Gastroesophageal sphincter (tissue), 4 donors: ENCODE results near the gene OR10H2. TPM values are rescaled to one million over a fixed set of nuclear protein-coding genes. Genes with fewer than 3 reads are reported as not detected.

ENCODE experiments used
- ATAC-seq: fragments of 150-250 bp; one replicate; pipeline ENCODE4 v1.9.1; 2016; ENCODE audit warnings: mild to moderate bottlenecking, moderate library complexity
- H3K27ac ChIP-seq, 4 donors: fragments of 200-600 bp; sonication (generic) in 3 of 4; 1 replicate in 3 of 4; 2 replicates in 1 of 4; pipeline ENCODE4 v1.5.1; 2016 to 2019
- H3K27me3 ChIP-seq: fragments of 200-600 bp; sonication (generic); one replicate; pipeline ENCODE4 v1.5.1; 2019
- H3K36me3 ChIP-seq, 2 donors: fragments of 200-600 bp; sonication (generic); one replicate each; pipeline ENCODE4 v1.5.1; 2019; ENCODE audit warnings: control low read depth in 1 of 2
- H3K4me1 ChIP-seq, 3 donors: fragments of 200-600 bp; sonication (generic); 1 replicate in 2 of 3; 2 replicates in 1 of 3; pipeline ENCODE4 v1.5.1; 2016 to 2019; ENCODE audit warnings: control low read depth in 2 of 3
- H3K4me3 ChIP-seq, 2 donors: fragments of 200-600 bp; sonication (generic); one replicate each; pipeline ENCODE4 v1.5.1; 2019; ENCODE audit warnings: mild to moderate bottlenecking in 1 of 2, moderate library complexity in 1 of 2
- H3K9me3 ChIP-seq, 3 donors: fragments of 200-600 bp; sonication (generic); one replicate each; pipeline ENCODE4 v1.5.1; 2017 to 2019; ENCODE audit warnings: control low read depth in 2 of 3
- EP300 ChIP-seq: sonication (generic); formaldehyde crosslinking; IDR thresholded peaks from one replicate; pipeline ENCODE4 v1.6.1; 2017; ENCODE audit warnings: antibody characterized with exemption, mild to moderate bottlenecking
- POLR2A ChIP-seq, 2 donors: fragments of 450-650 bp; IDR thresholded peaks; one replicate each; pipeline ENCODE4 v1.6.1; 2017; ENCODE audit warnings: antibody characterized with exemption in 2 of 2, mild to moderate bottlenecking in 2 of 2, moderate library complexity in 1 of 2
- POLR2AphosphoS5 ChIP-seq: sonication (generic); formaldehyde crosslinking; IDR thresholded peaks from one replicate; pipeline ENCODE4 v1.6.1; 2017; ENCODE audit warnings: antibody characterized with exemption
- WGBS, 2 donors: methylation state at CpG; one replicate each; pipeline ENCODE4 v1.1.5; 2018; ENCODE audit warnings: low coverage in 1 of 2; 5-methylcytosine and 5-hydroxymethylcytosine counted together
- total RNA-seq, 4 donors: library from RNA; depleted of rRNA; stranded (reverse); fragments of >200 nt; gene quantifications; one replicate each; pipeline ENCODE4 v1.1.0, GENCODE V29; 2016
- TF ChIP-seq, protein P1 (sequence below), 4 experiments: fragments of 200-600 bp in 2 of 4; fragments of 450-650 bp in 2 of 4; sonication (generic) in 1 of 4; IDR thresholded peaks; one replicate each; pipeline ENCODE4 v1.5.1; 2017 to 2019; ENCODE audit warnings: antibody characterized with exemption in 4 of 4, mild to moderate bottlenecking in 2 of 4, moderate library complexity in 2 of 4

The OR10H2 gene
- total RNA-seq, 4 donors from 2014 or later = not detected

DNA sequence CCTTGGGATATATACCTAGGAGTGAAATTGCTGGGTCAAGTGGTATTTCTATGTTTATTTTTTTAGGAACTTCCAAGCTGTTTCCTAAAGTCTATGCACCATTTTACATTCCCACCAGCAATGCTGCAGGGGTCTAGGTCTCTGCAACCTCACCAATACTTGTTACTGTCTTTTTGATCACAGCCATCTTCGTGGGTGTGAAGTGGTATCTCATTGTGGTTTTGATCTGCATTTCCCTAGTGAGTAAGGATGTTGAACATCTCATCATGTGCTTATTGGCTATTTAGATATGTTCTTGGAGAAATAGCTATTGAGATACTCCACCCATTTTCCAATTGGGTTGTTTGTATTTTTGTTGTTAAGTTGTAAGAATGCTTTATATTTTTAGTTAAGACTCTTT, 2.7 kb downstream of the OR10H2 start:
- Histone ChIP-seq H3K36me3 (no peaks in the 10 kb centered on the region), H3K27me3 (peaks cover 28% of the 10 kb centered on the region), H3K27ac (no peak overlapping the region), H3K4me3 (no peak overlapping the region), H3K9me3 (no peaks in the 10 kb centered on the region), H3K4me1 (no peaks in the 10 kb centered on the region)
- TF ChIP-seq POLR2A (IDR thresholded peaks at IDR 0.05) (no peak), EP300 (no peak), POLR2AphosphoS5 (no peak)
- TF ChIP-seq, protein P1, sequence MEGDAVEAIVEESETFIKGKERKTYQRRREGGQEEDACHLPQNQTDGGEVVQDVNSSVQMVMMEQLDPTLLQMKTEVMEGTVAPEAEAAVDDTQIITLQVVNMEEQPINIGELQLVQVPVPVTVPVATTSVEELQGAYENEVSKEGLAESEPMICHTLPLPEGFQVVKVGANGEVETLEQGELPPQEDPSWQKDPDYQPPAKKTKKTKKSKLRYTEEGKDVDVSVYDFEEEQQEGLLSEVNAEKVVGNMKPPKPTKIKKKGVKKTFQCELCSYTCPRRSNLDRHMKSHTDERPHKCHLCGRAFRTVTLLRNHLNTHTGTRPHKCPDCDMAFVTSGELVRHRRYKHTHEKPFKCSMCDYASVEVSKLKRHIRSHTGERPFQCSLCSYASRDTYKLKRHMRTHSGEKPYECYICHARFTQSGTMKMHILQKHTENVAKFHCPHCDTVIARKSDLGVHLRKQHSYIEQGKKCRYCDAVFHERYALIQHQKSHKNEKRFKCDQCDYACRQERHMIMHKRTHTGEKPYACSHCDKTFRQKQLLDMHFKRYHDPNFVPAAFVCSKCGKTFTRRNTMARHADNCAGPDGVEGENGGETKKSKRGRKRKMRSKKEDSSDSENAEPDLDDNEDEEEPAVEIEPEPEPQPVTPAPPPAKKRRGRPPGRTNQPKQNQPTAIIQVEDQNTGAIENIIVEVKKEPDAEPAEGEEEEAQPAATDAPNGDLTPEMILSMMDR (IDR thresholded peaks at IDR 0.05) = no peak
- 33 to 47% methylated on average over 1 of the region's 1 CpG for WGBS, 2 donors
- ATAC-seq = no peak

DNA sequence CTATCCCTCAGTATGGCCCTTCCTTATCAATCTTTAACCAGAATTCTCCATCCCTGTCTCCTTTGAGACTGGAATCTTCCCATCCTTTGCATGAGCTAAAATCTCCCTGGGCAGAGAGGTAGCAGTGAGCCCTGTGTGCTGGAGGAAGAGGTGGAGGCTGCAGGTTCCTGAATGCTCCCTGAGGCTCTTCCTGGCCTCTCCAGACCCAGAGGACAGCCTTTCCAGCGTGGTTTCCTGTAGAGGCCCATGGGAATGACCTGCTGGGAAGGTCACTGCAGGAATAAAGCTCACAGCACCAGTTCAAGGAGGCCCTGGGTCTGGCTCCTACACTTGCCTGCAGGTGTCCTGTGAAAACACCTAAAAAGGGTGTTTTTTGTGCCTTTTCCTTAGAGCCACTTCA, 4.6 kb downstream of the OR10H2 start:
- TF ChIP-seq, protein P1 (IDR thresholded peaks at IDR 0.05) = no peak
- TF ChIP-seq EP300 (no peak), POLR2A (IDR thresholded peaks at IDR 0.05) (no peak), POLR2AphosphoS5 (no peak)

DNA sequence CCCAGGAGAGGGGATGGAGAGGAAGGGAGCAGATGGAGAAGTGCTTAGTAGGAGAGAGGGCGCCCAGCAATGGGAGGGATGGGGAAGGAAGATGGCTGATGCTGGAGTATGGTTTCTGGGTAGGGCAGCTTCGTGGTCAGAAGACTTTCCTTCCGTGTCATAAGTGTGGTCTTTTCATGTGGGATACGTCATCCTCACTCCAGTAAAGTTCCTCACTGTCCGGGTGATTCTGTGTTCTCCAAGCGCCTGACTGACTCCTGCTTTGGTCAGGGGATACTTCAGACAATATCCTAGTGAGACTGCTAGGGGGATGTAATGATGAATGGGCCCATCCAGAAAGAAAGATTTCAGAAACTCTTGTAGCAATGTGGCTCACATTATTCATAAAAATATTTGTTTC, 6.1 kb downstream of the OR10H2 start:
- 52 to 68% methylated on average over 6 of the region's 6 CpGs for WGBS, 2 donors
- H3K4me1 ChIP-seq = no peaks in the 10 kb centered on the region
- no peaks in the 10 kb centered on the region for H3K9me3 ChIP-seq
- TF ChIP-seq POLR2AphosphoS5 (no peak), EP300 (no peak), POLR2A (IDR thresholded peaks at IDR 0.05) (no peak)
- TF ChIP-seq, protein P1 (IDR thresholded peaks at IDR 0.05) = no peak
- no peaks in the 10 kb centered on the region for H3K27me3 ChIP-seq
- H3K27ac ChIP-seq = no peak overlapping the region
- ATAC-seq = no peak
- no peak overlapping the region for H3K4me3 ChIP-seq
- no peaks in the 10 kb centered on the region for H3K36me3 ChIP-seq

More for the DNA sequence above, 4.6 kb downstream of the OR10H2 start:
- no CpG with 5 or more reads among the region's 1 CpG for WGBS, 2 donors
- ATAC-seq = no peak
- peaks cover 13% of the 10 kb centered on the region for H3K27me3 ChIP-seq
- H3K4me1 ChIP-seq = no peaks in the 10 kb centered on the region
- no peaks in the 10 kb centered on the region for H3K9me3 ChIP-seq
- no peak overlapping the region for H3K27ac ChIP-seq
- no peak overlapping the region for H3K4me3 ChIP-seq
- H3K36me3 ChIP-seq = no peaks in the 10 kb centered on the region

- H3K9me3 ChIP-seq = peaks cover 0 to 27% (median 0%) of the 10 kb centered on the region in 3 donors
- no peaks in the 10 kb centered on the region for H3K36me3 ChIP-seq
- peaks cover 24% of the 10 kb centered on the region for H3K27me3 ChIP-seq
- no peaks in the 10 kb centered on the region for H3K4me1 ChIP-seq
- 45 to 87% methylated on average over 2 to 4 of the region's 4 CpGs for WGBS, 2 donors
- H3K4me3 ChIP-seq = no peak within 1 kb of the TSS
- no peak within 1 kb of the TSS for H3K27ac ChIP-seq
- ATAC-seq = no peak
- TF ChIP-seq POLR2AphosphoS5 (no peak), POLR2A (IDR thresholded peaks at IDR 0.05) (no peak), EP300 (no peak)
- TF ChIP-seq, protein P1 (IDR thresholded peaks at IDR 0.05) = no peak
Measured at GRCh38 chr19:15737722-15738121, 9.9 kb downstream of the OR10H2 start, which contains the start of gene OR10H3. OR10H3 (plus strand) TSS chr19:15737985; CDS start chr19:15741393, 3,408 bp downstream.

- peaks cover 0 to 27% (median 0%) of the 10 kb centered on the region in 3 donors for H3K9me3 ChIP-seq
- H3K27me3 ChIP-seq = peaks cover 27% of the 10 kb centered on the region
- H3K27ac ChIP-seq = no peak overlapping the region
- no peak overlapping the region for H3K4me3 ChIP-seq
- 67 to 76% methylated on average over 1 of the region's 1 CpG for WGBS, 2 donors
- ATAC-seq = no peak
- no peaks in the 10 kb centered on the region for H3K4me1 ChIP-seq
- H3K36me3 ChIP-seq = no peaks in the 10 kb centered on the region
- TF ChIP-seq, protein P1 (IDR thresholded peaks at IDR 0.05) = no peak
Measured at GRCh38 chr19:15740785-15741184, 13.0 kb downstream of the OR10H2 start.
